Measurements from ENCODE around the gene ERG. TPM values are rescaled to one million over a fixed set of nuclear protein-coding genes. Genes with fewer than 3 reads are reported as not detected.

Gene ERG
- total RNA-seq, 1 donor from 2014 or later = not detected

DNA sequence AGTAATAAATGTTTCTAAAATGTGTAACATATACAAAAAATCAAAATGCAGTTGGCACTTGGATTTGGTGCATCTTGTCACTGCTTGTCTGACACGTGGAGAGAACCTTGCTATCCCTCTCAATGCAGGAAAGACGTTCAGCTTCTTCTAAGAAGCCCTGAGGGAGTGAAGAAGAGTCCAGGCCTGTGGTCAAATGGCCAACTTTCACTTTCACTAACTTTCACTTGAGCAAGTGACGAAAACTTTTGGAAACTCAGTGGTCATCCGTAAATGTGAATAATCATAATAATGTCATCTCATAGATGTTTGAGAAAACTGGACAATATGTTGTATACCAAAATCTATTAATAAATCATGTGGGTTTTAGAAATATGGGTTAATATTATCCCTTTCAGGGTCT is 61.9 kb downstream of the ERG start:
- no peak overlapping the region for H3K4me3 ChIP-seq
- no peak overlapping the region for H3K4me2 ChIP-seq
- TF ChIP-seq, protein P1, sequence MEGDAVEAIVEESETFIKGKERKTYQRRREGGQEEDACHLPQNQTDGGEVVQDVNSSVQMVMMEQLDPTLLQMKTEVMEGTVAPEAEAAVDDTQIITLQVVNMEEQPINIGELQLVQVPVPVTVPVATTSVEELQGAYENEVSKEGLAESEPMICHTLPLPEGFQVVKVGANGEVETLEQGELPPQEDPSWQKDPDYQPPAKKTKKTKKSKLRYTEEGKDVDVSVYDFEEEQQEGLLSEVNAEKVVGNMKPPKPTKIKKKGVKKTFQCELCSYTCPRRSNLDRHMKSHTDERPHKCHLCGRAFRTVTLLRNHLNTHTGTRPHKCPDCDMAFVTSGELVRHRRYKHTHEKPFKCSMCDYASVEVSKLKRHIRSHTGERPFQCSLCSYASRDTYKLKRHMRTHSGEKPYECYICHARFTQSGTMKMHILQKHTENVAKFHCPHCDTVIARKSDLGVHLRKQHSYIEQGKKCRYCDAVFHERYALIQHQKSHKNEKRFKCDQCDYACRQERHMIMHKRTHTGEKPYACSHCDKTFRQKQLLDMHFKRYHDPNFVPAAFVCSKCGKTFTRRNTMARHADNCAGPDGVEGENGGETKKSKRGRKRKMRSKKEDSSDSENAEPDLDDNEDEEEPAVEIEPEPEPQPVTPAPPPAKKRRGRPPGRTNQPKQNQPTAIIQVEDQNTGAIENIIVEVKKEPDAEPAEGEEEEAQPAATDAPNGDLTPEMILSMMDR (IDR thresholded peaks at IDR 0.05) = no peak
- no peak for TF ChIP-seq EZH2phosphoT487 (IDR thresholded peaks at IDR 0.05)
- TF ChIP-seq EZH2 (IDR thresholded peaks at IDR 0.05) = no peak
- H3K4me1 Mint-ChIP-seq = peaks cover 46% of the 10 kb centered on the region
- peaks cover 2% of the 10 kb centered on the region for H3K36me3 Mint-ChIP-seq
- peaks cover 2% of the 10 kb centered on the region for H3K9me3 Mint-ChIP-seq
- H2AFZ ChIP-seq (replicated peaks) = no peak overlapping the region
- peaks cover 9% of the 10 kb centered on the region for H3K27me3 Mint-ChIP-seq (ENCODE audit: insufficient read depth, low read depth)
- no peaks in the 10 kb centered on the region for H3K36me3 ChIP-seq
- DNase-seq (ENCODE audit: low spot score) = no peak
- no peak overlapping the region for H3K4me3 Mint-ChIP-seq
- H3K27ac Mint-ChIP-seq = no peak overlapping the region
- no peak overlapping the region for H3K27ac ChIP-seq
- no peaks in the 10 kb centered on the region for H3K9me3 ChIP-seq (ENCODE audit: low read depth)
- no peaks in the 10 kb centered on the region for H3K27me3 ChIP-seq
- H3F3A ChIP-seq (ENCODE audit: low read depth) = no peaks in the 10 kb centered on the region
- H4K20me1 ChIP-seq (ENCODE audit: low read depth) = no peaks in the 10 kb centered on the region
- H3K79me2 ChIP-seq (ENCODE audit: low read depth) = no peaks in the 10 kb centered on the region
- peaks cover 11% of the 10 kb centered on the region for H3K4me1 ChIP-seq
- no peak overlapping the region for H3K9ac ChIP-seq

DNA sequence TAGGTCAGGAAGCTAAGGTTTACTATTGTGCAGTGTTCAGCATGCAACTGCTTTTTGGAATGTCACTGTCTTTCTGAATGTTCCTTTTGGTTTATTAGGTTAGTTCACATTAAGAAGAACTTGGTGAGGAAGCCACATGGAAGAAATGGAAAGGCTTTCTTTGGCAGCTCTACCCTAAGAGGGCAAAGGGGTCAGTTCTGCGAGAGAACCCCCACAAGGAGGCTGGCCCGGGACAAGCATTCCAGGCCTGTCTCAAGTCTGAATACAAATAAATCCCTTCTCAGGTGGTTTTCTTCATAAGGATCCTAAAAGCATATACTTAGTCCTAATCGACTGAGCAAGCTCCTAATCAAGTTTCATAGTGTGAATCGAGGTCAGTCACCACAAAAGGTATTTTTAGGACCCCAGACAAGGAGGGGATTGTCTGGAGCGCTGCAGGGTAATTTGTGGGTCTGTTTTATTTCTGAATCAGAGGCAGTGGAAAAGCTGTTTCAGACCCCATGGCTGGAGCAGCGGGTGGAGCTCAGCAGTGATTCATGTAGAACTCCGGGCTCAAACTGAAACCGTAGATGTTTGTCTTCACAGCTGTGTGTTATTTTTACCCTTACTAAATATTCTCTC is 63.3 kb downstream of the ERG start:
- H3K27ac ChIP-seq = no peak overlapping the region
- no peaks in the 10 kb centered on the region for H3K27me3 ChIP-seq
- Mint-ChIP-seq H3K27me3 (ENCODE audit: insufficient read depth, low read depth) (peaks cover 7% of the 10 kb centered on the region), H3K9me3 (peaks cover 2% of the 10 kb centered on the region), H3K4me1 (peaks cover 38% of the 10 kb centered on the region), H3K36me3 (peaks cover 2% of the 10 kb centered on the region), H3K27ac (peak overlapping the region; percentile 91), H3K4me3 (no peak overlapping the region)
- TF ChIP-seq EZH2phosphoT487 (IDR thresholded peaks at IDR 0.05) = no peak
- no peak for TF ChIP-seq EZH2 (IDR thresholded peaks at IDR 0.05)
- TF ChIP-seq, protein P1 (IDR thresholded peaks at IDR 0.05) = no peak
- no peak overlapping the region for H3K4me2 ChIP-seq
- DNase-seq (ENCODE audit: low spot score) = no peak
- H3K36me3 ChIP-seq = no peaks in the 10 kb centered on the region
- no peaks in the 10 kb centered on the region for H3F3A ChIP-seq (ENCODE audit: low read depth)
- H4K20me1 ChIP-seq (ENCODE audit: low read depth) = no peaks in the 10 kb centered on the region
- H3K79me2 ChIP-seq (ENCODE audit: low read depth) = no peaks in the 10 kb centered on the region
- no peak overlapping the region for H2AFZ ChIP-seq (replicated peaks)
- H3K4me3 ChIP-seq = no peak overlapping the region
- peaks cover 11% of the 10 kb centered on the region for H3K4me1 ChIP-seq
- H3K9me3 ChIP-seq (ENCODE audit: low read depth) = no peaks in the 10 kb centered on the region
- no peak overlapping the region for H3K9ac ChIP-seq

DNA sequence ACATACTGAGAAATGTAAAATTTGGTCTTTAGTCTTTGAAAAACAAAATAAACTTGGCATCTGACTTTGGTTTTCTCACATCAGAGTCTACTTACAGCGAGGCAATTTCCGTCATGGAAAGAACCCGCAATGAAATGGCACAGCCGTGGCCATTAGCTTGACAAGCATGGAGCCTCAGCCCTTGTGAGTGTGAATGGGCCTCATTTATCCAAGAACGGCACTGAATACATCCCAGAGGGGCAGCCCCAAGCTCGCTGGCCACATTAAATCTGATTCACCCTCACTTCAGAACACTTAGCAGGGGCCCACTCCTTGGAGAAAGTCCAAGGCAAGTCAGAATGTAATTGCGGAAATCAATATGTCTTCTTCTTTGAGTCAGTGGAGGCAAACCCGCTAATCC is 64.8 kb downstream of the ERG start:
- peaks cover 11% of the 10 kb centered on the region for H3K4me1 ChIP-seq
- H3K27ac Mint-ChIP-seq = no peak overlapping the region
- H2AFZ ChIP-seq (replicated peaks) = no peak overlapping the region
- H3K4me3 ChIP-seq = no peak overlapping the region
- H3K9me3 Mint-ChIP-seq = peaks cover 2% of the 10 kb centered on the region
- H3K9me3 ChIP-seq (ENCODE audit: low read depth) = no peaks in the 10 kb centered on the region
- H4K20me1 ChIP-seq (ENCODE audit: low read depth) = no peaks in the 10 kb centered on the region
- no peak for DNase-seq (ENCODE audit: low spot score)
- H3K36me3 ChIP-seq = no peaks in the 10 kb centered on the region
- peaks cover 2% of the 10 kb centered on the region for H3K36me3 Mint-ChIP-seq
- peaks cover 26% of the 10 kb centered on the region for H3K4me1 Mint-ChIP-seq
- no peak overlapping the region for H3K4me2 ChIP-seq
- H3K4me3 Mint-ChIP-seq = no peak overlapping the region
- H3K27me3 Mint-ChIP-seq (ENCODE audit: insufficient read depth, low read depth) = peaks cover 10% of the 10 kb centered on the region
- H3K9ac ChIP-seq = no peak overlapping the region
- TF ChIP-seq, protein P1 (IDR thresholded peaks at IDR 0.05) = no peak
- no peak for TF ChIP-seq EZH2phosphoT487 (IDR thresholded peaks at IDR 0.05)
- TF ChIP-seq EZH2 (IDR thresholded peaks at IDR 0.05) = no peak
- no peaks in the 10 kb centered on the region for H3K27me3 ChIP-seq
- no peak overlapping the region for H3K27ac ChIP-seq
- no peaks in the 10 kb centered on the region for H3K79me2 ChIP-seq (ENCODE audit: low read depth)
- H3F3A ChIP-seq (ENCODE audit: low read depth) = no peaks in the 10 kb centered on the region

All from neural progenitor cell (in vitro differentiated cells).